Brain microvascular endothelial cell (primary cell): ENCODE measurements around the gene BARHL2.
A peak's percentile ranks its signal among the peaks of the same experiment; 100 is the strongest.

Source experiments
- DNase-seq: peaks from one replicate; pipeline ENCODE4 v3.0.0-alpha.2; 2020
- H3K27ac ChIP-seq: fragments of 250-450 bp; sonication (Bioruptor Pico); 2 replicates; pipeline ENCODE4 v1.5.1; 2020; ENCODE audit warnings: mild to moderate bottlenecking, moderate library complexity
- H3K27me3 ChIP-seq: fragments of 250-450 bp; sonication (Bioruptor Pico); replicated peaks from 2 replicates; pipeline ENCODE4 v1.5.1; 2020; ENCODE audit warnings: mild to moderate bottlenecking
- H3K36me3 ChIP-seq: fragments of 250-450 bp; sonication (Bioruptor Pico); replicated peaks from 2 replicates; pipeline ENCODE4 v1.5.1; 2020; ENCODE audit warnings: mild to moderate bottlenecking
- H3K4me3 ChIP-seq: 2 replicates; pipeline ENCODE4 v1.5.1; 2011; ENCODE audit warnings: low read depth, mild to moderate bottlenecking, control low read depth, low read length, moderate library complexity
- CTCF ChIP-seq: IDR thresholded peaks from 2 replicates; pipeline ENCODE4 v1.5.1; 2011; ENCODE audit warnings: low read depth, mild to moderate bottlenecking, moderate library complexity, low read length, control low read depth, inconsistent platforms; ENCODE audit errors: missing control alignments
- in situ Hi-C: cut with HindIII; loops from 2 replicates; pipeline ENCODE4 v1.10.0; 2017; ENCODE audit warnings: low sequenced_read_pairs, low pct_ligation_motif_present

The BARHL2 gene

DNA sequence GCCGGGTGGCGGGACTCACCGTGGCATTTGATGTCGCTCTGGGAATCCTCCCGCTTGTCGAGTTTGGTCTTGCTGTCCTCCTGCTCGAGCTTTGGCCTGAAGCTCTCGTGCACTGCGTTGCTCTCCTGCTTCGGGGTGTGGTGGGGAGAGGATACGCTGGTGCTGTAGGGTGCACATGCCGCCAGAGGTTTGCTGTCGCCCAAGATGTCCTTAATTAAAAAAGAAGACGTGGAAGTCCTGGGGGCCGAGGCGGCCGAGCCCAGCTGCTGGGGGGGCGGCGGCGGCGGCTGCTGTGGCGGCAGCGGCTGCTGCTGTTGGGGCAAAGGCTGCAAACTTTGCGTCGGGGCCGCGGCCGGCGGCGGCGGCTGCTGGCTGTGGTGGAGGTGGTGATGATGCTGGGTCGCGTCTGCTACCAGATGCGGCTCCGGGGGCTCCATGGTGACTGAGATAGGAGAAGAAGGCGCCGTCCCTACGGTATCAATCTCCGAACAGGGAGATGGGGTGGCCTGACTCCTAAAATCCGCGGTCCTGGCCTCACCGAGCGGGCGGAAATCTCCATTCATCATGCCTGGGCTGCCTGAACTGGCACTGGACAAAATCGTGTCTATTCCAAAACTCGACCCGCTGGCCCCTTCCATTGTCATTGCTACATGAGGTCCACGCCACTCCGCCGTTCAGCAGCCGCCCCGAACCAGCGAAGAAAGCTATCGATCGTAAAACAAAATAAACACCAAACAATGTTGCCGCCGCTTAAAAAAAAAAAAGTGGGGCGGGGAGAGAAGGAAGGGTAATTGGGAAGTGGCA, at the start of gene BARHL2:
BARHL2 (minus strand) TSS at position 751 of the 804 bp plus-strand sequence; CDS start at position 644, 107 bp downstream.
- H3K4me3 ChIP-seq = peak within 1 kb of the TSS; percentile 18
- no peak for TF ChIP-seq CTCF
- H3K27me3 ChIP-seq = peaks cover 89% of the 10 kb centered on the region
- no peaks in the 10 kb centered on the region for H3K36me3 ChIP-seq
- DNase-seq = no peak
- in situ Hi-C loops = no loop called here
- no peak within 1 kb of the TSS for H3K27ac ChIP-seq

DNA sequence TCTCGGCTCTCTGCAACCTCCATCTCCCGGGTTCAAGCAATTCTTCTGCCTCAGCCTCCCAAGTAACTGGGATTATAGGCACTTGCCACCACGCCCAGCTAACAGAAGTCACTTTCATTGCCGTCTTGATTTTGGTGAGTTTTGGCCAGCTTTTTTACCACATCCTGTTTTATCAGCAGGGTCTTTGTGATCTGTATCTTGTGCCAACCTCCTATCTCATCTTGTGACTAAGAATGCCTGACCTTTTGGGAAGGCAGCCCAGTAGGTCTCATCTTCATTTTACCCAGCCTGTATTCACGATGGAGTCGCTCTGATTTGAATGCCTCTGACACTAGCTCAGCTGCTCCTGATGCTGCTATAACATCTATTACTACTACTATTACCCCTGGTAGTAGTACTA, 46.8 kb upstream of the BARHL2 start:
- Histone ChIP-seq H3K4me3 (no peak overlapping the region), H3K27me3 (no peaks in the 10 kb centered on the region), H3K27ac (no peak overlapping the region), H3K36me3 (no peaks in the 10 kb centered on the region)
- no peak for DNase-seq
- in situ Hi-C loops = no loop called here
- TF ChIP-seq CTCF = no peak

- in situ Hi-C loops = no loop called here
- DNase-seq = no peak
- no peak for TF ChIP-seq CTCF
- Histone ChIP-seq H3K4me3 (no peak overlapping the region), H3K27me3 (no peaks in the 10 kb centered on the region), H3K27ac (no peak overlapping the region), H3K36me3 (no peaks in the 10 kb centered on the region)
These were observed 46.4 kb upstream of the BARHL2 start for GRCh38 chr1:90763506-90763905.

DNA sequence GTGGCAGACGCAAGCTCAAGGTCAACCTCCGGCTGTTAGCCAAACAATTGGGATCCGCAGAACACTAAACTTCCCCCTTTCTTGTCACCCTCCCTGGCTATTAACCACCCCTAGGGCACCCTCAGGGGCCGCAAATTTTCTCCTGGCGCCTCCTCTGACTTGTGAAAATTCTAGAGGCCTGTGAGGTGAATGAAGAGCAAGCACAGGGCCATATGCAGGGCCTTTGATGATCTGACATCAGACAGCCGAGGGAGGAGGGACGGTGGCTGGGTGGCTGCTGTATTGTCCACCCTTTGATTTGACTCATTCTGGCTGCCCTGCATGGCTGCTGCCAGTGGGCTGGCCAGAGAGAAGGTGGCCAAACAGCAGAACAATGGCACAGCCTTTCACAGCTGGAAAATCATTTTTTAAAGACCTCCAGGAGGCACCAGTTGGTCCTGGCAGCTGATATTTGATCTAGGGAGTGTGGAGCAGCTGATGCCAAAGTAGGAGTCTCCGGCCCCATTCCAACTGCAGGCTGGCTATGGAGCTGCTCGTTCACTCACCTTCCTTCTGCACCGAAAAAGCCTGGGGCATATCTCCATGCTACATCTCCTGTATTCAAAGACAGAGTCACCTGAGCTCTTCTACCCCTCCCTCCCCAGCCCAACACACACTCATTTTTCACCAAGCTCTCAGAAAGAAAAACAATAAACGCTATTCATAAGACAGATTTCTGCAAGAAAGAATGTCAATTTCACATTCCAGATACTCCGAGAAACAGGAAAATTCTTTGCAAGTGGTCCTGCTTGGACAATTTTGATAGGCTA, 44.9 kb upstream of the BARHL2 start:
- in situ Hi-C loops = no loop called here
- Histone ChIP-seq H3K27me3 (no peaks in the 10 kb centered on the region), H3K36me3 (no peaks in the 10 kb centered on the region), H3K4me3 (no peak overlapping the region), H3K27ac (no peak overlapping the region)
- TF ChIP-seq CTCF = no peak
- no peak for DNase-seq

GRCh38 chr1:90761156-90761555, 44.1 kb upstream of the BARHL2 start:
- H3K36me3 ChIP-seq = no peaks in the 10 kb centered on the region
- no peak overlapping the region for H3K27ac ChIP-seq
- no peak for TF ChIP-seq CTCF
- no peaks in the 10 kb centered on the region for H3K27me3 ChIP-seq
- in situ Hi-C loops = no loop called here
- no peak for DNase-seq
- no peak overlapping the region for H3K4me3 ChIP-seq
